Spinal cord (tissue), 10 donors: ENCODE data around the gene NRCAM. TPM values are rescaled to one million over a fixed set of nuclear protein-coding genes. Genes with fewer than 3 reads are reported as not detected.

Source experiments
- DNase-seq, 6 donors: peaks; one replicate each; pipeline versions ENCODE4 v3.0.0 to v3.0.0-alpha.2; 2013 to 2015; ENCODE audit warnings: low spot score in 6 of 6, low read depth in 4 of 6
- H3K27ac ChIP-seq: one replicate; pipeline ENCODE4 v1.5.1; 2013; ENCODE audit warnings: low read depth, low read length, control low read depth
- H3K27me3 ChIP-seq: one replicate; pipeline ENCODE4 v1.6.1; 2013; ENCODE audit warnings: low read length; ENCODE audit not compliant: control insufficient read depth, insufficient read depth
- H3K36me3 ChIP-seq: one replicate; pipeline ENCODE4 v1.6.1; 2013; ENCODE audit warnings: low read length; ENCODE audit not compliant: control insufficient read depth, insufficient read depth
- H3K4me1 ChIP-seq: one replicate; pipeline ENCODE4 v1.6.1; 2013; ENCODE audit warnings: low read length; ENCODE audit not compliant: control insufficient read depth, insufficient read depth
- H3K4me3 ChIP-seq: one replicate; pipeline ENCODE4 v1.5.1; 2013; ENCODE audit warnings: low read depth, low read length, control low read depth
- H3K9me3 ChIP-seq: one replicate; pipeline ENCODE4 v1.6.1; 2013; ENCODE audit warnings: low read length; ENCODE audit not compliant: control insufficient read depth, insufficient read depth
- WGBS: methylation state at CpG from one replicate; pipeline ENCODE4 v1.1.5; 2013; ENCODE audit warnings: missing lambda C conversion rate; ENCODE audit not compliant: insufficient coverage; 5-methylcytosine and 5-hydroxymethylcytosine counted together
- polyA plus RNA-seq, 2 donors: library from polyadenylated mRNA; unstranded; fragments of 120-200 nt; gene quantifications; one replicate each; pipeline ENCODE4 v1.2.1, GENCODE V29; 2013; ENCODE audit not compliant: insufficient read length in 2 of 2
- total RNA-seq, 2 donors: library from RNA; depleted of rRNA in 1 of 2; stranded (reverse); fragments of 120-200 nt in 1 of 2; fragments of >200 nt in 1 of 2; gene quantifications; one replicate each; pipeline versions ENCODE4 v1.2.3 to v1.2.4, GENCODE V29; 2013 to 2014
- donor health status: healthy.

The NRCAM gene
- total and polyA plus RNA-seq, 4 donors, result 50.4 to 198 (median 140) TPM

DNA sequence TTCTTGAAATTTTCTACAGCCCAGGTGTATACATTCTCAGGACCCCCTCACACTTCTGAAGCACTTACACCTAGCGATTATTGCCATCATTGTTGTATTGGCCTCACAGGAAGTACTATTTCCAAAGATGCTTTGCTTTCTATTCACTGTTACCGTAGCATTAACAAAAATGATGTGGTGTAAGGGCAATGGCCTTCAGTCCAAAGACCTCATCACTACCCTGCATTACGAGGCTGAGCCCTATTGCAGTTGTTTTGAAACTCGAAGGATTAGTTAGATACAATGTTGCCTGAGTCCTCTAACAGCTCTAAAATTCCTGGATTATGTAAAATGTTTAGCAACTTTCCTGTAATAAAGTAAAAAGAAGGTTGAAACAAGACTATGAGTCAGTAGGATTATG, 2.9 kb downstream of the NRCAM start:
- DNase-seq, result no peak
- Histone ChIP-seq H3K27ac (no peak overlapping the region), H3K4me3 (no peak overlapping the region), H3K9me3 (no peaks in the 10 kb centered on the region), H3K27me3 (no peaks in the 10 kb centered on the region), H3K36me3 (no peaks in the 10 kb centered on the region), H3K4me1 (peaks cover 8% of the 10 kb centered on the region)
- no CpG with 5 or more reads among the region's 4 CpGs for WGBS

DNA sequence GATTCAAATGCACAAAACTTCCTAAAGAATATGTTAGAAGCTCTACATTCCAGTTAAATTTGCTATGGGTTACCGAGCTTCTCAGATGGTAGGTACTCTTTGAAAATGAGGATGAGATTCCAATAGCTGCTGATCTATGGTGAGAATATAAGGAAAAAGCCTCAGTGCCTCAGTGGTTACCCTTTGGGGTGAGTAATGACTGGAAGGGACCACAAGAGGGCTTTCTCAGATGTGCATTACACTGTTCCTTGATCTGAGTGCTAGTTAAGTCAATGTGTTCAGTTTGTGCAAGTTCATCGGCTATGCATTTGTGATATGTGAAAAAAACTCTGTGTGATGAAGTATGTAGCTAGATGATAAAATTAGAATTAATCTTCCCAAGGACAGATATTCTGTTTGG, 3.5 kb downstream of the NRCAM start:
- WGBS, result 43% methylated on average over 1 of the region's 2 CpGs
- DNase-seq, result peak in 2 of 6 donors; percentile 53 to 61
- Histone ChIP-seq H3K4me1 (peaks cover 8% of the 10 kb centered on the region), H3K36me3 (no peaks in the 10 kb centered on the region), H3K27ac (no peak overlapping the region), H3K27me3 (no peaks in the 10 kb centered on the region), H3K4me3 (no peak overlapping the region), H3K9me3 (no peaks in the 10 kb centered on the region)

DNA sequence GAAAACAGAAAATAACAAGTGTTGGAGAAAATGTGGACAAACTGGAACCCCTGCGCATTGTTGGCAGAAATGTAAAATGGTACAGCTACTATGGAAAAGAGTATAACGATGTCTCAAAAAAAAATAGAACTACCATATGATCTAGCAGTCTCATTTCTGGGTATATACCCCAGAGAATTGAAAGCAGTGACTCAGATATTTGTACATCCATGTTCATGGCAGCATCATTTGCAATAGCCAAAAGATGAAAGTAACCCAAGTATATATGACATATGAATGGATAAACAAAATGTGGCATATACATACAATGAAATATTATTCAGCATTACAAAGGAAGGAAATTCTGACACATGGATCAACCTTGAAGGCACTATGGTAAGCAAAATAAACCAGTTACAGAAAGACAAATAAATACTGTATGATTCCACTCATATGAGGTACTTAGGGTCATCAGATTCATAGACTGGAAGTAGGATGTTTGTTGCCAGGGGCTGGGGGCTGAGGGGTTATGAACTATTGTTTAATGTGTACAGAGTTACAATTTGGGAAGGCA, 4.9 kb downstream of the NRCAM start:
- DNase-seq, result no peak
- H3K9me3 ChIP-seq, result no peaks in the 10 kb centered on the region
- no peaks in the 10 kb centered on the region for H3K27me3 ChIP-seq
- H3K27ac ChIP-seq, result no peak overlapping the region
- no CpG with 5 or more reads among the region's 2 CpGs for WGBS
- H3K36me3 ChIP-seq, result no peaks in the 10 kb centered on the region
- H3K4me1 ChIP-seq, result peaks cover 8% of the 10 kb centered on the region
- H3K4me3 ChIP-seq, result no peak overlapping the region

DNA sequence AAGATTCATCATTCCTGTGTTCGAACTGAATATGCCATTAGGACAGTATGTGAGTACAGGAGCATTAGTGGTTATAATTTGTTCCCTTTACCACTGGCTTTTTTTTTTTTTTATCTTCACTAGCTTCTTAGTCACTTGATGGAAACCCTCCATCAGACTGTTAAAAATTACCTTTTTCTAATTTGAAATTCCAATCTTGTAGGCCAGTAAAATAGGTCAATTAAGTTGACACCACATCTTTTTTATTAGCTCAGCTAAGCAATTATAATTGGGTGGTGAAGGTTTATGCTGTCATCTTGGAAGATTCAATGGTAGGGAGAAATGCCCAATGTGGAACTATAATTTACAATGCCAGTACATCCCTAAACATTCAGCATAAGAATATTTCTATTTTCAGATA, 6.1 kb downstream of the NRCAM start:
- no peaks in the 10 kb centered on the region for H3K36me3 ChIP-seq
- no peaks in the 10 kb centered on the region for H3K9me3 ChIP-seq
- H3K27ac ChIP-seq, result no peak overlapping the region
- peaks cover 6% of the 10 kb centered on the region for H3K4me1 ChIP-seq
- no peaks in the 10 kb centered on the region for H3K27me3 ChIP-seq
- H3K4me3 ChIP-seq, result no peak overlapping the region
- WGBS, result no CpG with 5 or more reads among the region's 1 CpG
- peak in 1 of 6 donors; percentile 54 for DNase-seq

DNA sequence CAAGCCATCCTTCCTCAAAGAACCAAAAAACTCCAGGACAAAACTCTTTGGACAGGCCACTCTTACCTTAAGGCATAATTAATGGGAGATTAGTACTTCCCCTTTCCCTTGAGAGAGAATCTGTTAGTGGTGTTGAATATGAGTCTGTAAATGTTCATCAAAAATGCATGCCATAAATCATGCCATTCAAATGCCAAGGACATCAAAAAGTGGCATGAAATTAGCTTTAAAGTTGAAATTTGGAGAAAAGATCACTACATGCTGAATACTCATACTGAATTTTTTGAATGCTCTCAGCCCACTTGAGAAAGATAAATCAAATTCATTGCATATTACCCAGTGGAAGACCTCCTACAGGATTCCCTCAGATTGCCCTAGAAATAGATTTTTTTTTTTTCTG, 6.7 kb downstream of the NRCAM start:
- H3K27ac ChIP-seq, result peak overlapping the region; percentile 72
- DNase-seq, result no peak
- no peaks in the 10 kb centered on the region for H3K27me3 ChIP-seq
- H3K4me1 ChIP-seq, result peaks cover 6% of the 10 kb centered on the region
- H3K36me3 ChIP-seq, result no peaks in the 10 kb centered on the region
- no peaks in the 10 kb centered on the region for H3K9me3 ChIP-seq
- no peak overlapping the region for H3K4me3 ChIP-seq

DNA sequence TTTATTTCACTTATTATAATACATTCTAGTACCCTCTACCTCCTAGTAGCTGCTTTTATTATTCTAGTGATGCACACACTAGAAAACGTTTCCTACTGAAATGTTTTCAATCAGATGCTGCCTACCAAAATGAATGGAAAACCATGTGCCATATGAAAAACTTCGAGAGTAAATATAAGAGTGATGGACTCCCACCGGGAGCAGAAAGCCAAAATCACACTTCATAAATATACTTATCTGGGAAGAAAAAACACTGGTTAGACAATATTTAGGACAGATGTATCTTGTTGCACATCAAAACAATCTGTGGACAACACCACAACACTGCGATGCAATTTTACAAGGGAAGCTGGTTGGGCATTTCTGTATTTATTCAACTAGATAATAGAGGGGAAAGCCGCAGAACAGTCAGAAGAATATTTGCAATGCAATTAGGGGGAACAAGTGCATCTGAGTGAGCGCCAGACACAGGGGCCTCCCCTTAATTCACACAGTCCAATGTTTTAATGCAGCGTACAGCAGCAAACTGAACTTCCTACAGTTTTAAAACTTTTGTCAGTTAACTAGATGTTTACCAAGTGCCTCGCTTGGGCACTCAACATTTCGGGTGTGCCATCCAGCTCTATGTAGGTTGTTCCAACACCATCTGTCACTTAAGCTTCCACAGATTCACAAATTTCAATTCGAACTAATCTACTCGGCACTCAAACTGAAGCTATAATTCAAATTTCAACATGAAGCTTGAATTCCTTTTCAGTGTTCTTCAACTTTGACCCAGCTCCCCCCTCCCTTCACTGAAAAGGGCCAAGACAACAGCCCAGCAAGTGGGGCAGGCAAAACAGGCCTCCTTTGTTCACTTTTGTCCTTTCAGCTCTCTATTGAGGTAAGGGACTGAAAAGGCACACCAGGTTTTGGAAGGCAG, 7.4 kb downstream of the NRCAM start:
- H3K4me1 ChIP-seq, result peaks cover 6% of the 10 kb centered on the region
- peak in 3 of 6 donors; percentile 36 to 83 (median 70) for DNase-seq
- 29% methylated on average over 6 of the region's 11 CpGs for WGBS
- H3K36me3 ChIP-seq, result no peaks in the 10 kb centered on the region
- H3K27me3 ChIP-seq, result no peaks in the 10 kb centered on the region
- peak overlapping the region; percentile 72 for H3K27ac ChIP-seq
- peak overlapping the region; percentile 7 for H3K4me3 ChIP-seq
- H3K9me3 ChIP-seq, result no peaks in the 10 kb centered on the region

DNA sequence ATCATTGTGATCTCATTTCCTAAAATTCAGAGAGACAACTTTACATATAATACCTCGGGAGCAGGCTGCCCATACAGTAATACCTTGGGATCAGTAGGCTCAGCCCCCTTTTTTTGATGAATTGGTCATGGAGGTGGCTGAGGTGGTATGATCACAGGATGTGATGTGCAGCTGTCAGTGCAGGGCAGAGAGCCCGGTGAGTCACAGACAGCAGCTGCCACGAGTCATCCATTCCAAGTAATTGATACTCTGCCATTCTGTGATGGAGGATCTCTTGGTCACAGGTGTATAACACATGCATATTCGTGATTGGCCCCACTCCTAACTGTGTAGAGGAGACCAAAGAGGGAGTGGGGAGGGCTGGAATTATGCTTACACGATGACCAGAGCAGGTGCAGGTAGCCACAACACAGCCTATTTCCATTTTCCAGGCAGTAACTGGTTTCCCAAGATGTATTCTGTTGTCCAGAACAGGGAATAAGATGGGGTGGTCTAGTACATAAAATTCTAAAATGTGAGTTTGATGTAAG, 14.1 kb downstream of the NRCAM start:
- Histone ChIP-seq H3K27me3 (no peaks in the 10 kb centered on the region), H3K4me3 (no peak overlapping the region), H3K4me1 (no peaks in the 10 kb centered on the region), H3K36me3 (no peaks in the 10 kb centered on the region), H3K9me3 (no peaks in the 10 kb centered on the region), H3K27ac (no peak overlapping the region)
- WGBS, result 70% methylated on average over 3 of the region's 5 CpGs
- no peak for DNase-seq

DNA sequence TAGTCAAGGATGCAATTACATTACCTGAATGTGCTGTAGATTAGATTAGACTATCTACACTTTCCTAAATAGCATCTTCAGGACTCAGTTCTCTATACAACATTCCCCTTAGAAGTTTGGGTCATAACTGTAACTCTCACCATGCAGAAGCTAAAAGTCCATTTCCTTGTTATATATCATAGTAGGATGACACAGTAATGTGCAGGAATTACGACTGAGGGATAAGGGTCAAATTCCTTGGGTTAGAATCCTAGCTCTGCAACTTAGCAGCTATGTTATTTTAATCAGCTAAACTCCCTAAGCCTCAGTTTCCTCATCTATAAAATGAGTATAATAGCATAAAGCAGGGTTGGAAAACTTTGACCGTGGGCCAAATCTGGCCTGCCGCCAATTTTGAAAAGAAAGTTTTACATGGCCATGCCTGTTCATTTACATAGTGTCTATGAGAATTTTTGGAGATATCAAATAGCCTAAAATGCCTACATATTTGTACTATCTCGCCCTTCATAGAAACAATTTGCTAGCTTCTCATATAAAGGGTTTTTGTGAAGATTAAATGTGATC, 14.8 kb downstream of the NRCAM start:
- H3K4me3 ChIP-seq, result no peak overlapping the region
- H3K9me3 ChIP-seq, result no peaks in the 10 kb centered on the region
- H3K27ac ChIP-seq, result no peak overlapping the region
- H3K4me1 ChIP-seq, result no peaks in the 10 kb centered on the region
- no peaks in the 10 kb centered on the region for H3K36me3 ChIP-seq
- DNase-seq, result no peak
- no CpG with 5 or more reads among the region's 4 CpGs for WGBS
- H3K27me3 ChIP-seq, result no peaks in the 10 kb centered on the region

DNA sequence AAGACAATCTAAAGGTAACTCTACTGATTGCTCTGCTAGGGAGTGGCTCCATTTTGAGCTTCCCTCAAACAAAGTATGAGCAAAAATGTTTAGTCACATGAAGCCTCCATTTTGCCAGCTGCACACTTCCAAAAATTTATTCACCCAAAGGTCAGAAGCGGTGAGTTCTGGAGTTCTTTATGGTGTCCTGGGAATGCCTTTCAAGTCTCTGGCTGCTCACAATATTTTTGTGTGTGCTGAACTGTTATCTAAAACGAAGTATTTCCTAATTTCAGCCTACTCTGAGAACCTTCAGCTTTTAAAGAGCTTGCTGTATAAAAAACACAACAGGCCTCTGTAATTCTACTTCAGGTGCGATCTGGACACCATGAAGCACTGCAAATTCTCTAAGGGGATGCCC, 15.6 kb downstream of the NRCAM start:
- no CpG with 5 or more reads among the region's 3 CpGs for WGBS
- H3K4me1 ChIP-seq, result no peaks in the 10 kb centered on the region
- H3K27me3 ChIP-seq, result no peaks in the 10 kb centered on the region
- H3K27ac ChIP-seq, result no peak overlapping the region
- no peak for DNase-seq
- H3K9me3 ChIP-seq, result peaks cover 2% of the 10 kb centered on the region
- no peaks in the 10 kb centered on the region for H3K36me3 ChIP-seq
- no peak overlapping the region for H3K4me3 ChIP-seq
